ENCODE results near the gene BLTP3A.
"Not testable (repeated sequence)": the region's sequence is repeated elsewhere in the genome, so short reads cannot be mapped to it uniquely, and the experiment has no call there.

The BLTP3A gene

GRCh38 chr6:34804543-34804942 lies 12.7 kb downstream of the BLTP3A start:
- no peak for DNase-seq (ENCODE audit: low read depth in 1 of 2, low spot score in 1 of 2)
- TF ChIP-seq JUND (IDR thresholded peaks at IDR 0.05; ENCODE audit: low read depth), result no peak
- in situ Hi-C loops (cut with HindIII; ENCODE audit: low pct_unique_long_range_greater_than_20kb, low sequenced_read_pairs), result no loop called here

- in situ Hi-C loops (cut with HindIII; ENCODE audit: low pct_unique_long_range_greater_than_20kb, low sequenced_read_pairs); DNase-seq (ENCODE audit: low read depth in 1 of 2, low spot score in 1 of 2): not testable (repeated sequence)
Measured at GRCh38 chr6:34805074-34805473, 13.2 kb downstream of the BLTP3A start.

DNA sequence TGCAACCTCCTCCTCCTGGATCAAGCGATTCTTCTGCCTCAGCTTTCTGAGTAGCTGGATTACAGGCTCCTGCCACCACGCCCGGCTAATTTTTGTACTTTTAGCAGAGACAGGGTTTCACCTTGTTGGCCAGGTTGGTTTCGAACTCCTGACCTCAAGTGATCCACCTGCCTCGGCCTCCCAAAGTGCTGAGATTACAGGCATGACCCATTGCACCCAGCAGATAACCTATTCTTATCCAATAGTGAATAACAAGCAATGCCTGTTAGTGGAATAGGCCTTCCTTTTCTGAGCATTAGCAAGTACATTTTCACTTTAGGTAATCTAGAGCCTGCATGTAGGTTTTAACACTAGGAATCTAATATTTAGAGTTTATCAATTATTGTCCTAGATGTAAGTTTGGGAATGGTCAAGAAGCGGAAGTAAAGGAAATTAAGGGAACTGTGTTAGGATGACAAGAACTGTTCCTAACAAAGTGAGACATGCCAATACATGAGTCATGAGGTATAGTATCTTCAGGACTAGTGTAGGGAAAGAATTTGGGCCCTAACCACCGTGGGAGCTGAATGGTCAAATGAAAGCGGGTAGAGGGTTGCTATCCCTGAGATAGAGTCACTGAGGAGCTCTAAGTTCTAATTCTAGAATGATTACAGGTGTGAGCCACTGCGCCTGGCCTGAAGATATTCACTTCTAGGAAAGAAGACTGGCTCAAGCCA lies 15.0 kb downstream of the BLTP3A start:
- no peak for TF ChIP-seq JUND (IDR thresholded peaks at IDR 0.05; ENCODE audit: low read depth)
- in situ Hi-C loops (cut with HindIII; ENCODE audit: low pct_unique_long_range_greater_than_20kb, low sequenced_read_pairs), result no loop called here
- DNase-seq (ENCODE audit: low read depth in 1 of 2, low spot score in 1 of 2), result no peak

DNA sequence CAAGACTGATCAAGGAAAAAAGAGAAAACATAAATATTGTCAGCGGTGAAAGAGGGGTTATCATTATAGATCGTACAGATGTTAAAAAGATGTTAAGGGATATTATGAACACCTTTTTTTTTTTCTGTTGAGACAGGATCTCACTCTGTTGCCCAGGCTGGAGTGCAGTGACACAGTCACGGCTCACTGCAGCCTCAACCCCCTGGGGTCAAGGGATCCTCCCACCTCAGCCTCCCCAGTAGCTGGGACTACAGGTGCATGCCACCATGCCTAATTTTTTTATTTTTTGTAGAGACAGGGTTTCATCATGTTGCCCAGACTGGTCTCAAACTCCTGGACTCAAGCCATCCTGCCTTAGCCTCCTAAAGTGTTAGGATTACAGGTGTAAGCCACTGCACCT lies 16.6 kb downstream of the BLTP3A start:
- not testable (repeated sequence) for DNase-seq (ENCODE audit: low read depth in 1 of 2, low spot score in 1 of 2)

DNA sequence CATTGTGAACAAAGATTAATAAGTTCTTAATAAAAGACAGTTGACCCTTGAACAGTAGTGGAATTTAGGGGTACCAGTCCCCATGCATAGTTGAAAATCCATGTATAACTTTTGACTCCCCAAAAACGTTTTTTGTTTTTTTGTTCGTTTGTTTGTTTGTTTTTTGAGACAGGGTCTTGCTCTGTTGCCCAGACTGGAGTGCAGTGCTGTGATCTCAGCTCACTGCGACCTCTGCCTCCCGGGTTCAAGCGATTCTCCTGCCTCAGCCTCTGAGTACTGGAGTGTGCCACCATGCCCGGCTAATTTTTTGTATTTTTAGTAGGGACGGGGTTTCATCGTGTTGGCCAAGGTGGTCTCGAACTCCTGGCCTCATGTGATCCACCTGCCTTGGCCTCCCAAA lies 17.5 kb downstream of the BLTP3A start:
- DNase-seq (ENCODE audit: low read depth in 1 of 2, low spot score in 1 of 2); in situ Hi-C loops (cut with HindIII; ENCODE audit: low pct_unique_long_range_greater_than_20kb, low sequenced_read_pairs): not testable (repeated sequence)

More for the DNA sequence above, 16.6 kb downstream of the BLTP3A start:
- in situ Hi-C loops (cut with HindIII; ENCODE audit: low pct_unique_long_range_greater_than_20kb, low sequenced_read_pairs), result not testable (repeated sequence)

DNA sequence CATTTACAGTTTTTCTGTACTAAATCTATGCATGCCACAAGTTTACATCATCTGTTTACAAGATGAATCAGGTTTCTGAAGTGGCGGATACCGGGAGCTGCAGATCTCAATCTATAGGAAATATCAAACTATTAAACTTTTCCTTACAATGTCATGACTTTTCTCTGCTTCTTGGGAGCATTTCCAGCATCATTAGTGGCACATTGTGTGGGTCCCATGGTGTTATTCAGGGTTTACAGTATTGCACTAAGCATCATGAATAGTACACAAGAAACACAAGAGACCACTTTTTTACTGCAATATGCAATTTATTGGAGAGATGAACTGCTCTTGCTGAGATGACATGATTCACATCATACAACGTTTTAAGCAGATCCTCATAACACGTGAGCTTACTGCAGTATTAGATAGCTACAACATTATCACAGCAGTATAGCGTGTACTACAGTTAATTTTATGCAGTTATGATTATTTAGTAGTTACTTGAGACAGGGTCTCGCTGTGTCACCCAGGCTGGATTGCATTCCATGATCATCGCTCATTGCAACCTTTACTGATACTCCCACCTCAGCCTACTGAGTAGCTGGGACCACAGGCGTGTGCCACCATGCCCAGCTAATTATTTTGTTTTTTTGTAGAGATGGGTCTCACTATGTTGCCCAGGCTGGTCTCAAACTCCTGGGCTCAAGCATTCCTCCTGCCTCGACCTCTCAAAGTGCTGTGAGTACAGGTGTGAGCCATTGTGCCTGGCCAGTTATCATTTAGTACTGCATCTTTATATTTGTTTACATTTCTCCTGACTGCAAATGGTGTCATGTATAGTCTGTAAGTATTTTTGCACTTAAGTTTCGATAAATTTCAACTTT lies 18.4 kb downstream of the BLTP3A start:
- no peak for DNase-seq (ENCODE audit: low read depth in 1 of 2, low spot score in 1 of 2)
- TF ChIP-seq JUND (IDR thresholded peaks at IDR 0.05; ENCODE audit: low read depth), result no peak
- in situ Hi-C loops (cut with HindIII; ENCODE audit: low pct_unique_long_range_greater_than_20kb, low sequenced_read_pairs), result no loop called here

DNA sequence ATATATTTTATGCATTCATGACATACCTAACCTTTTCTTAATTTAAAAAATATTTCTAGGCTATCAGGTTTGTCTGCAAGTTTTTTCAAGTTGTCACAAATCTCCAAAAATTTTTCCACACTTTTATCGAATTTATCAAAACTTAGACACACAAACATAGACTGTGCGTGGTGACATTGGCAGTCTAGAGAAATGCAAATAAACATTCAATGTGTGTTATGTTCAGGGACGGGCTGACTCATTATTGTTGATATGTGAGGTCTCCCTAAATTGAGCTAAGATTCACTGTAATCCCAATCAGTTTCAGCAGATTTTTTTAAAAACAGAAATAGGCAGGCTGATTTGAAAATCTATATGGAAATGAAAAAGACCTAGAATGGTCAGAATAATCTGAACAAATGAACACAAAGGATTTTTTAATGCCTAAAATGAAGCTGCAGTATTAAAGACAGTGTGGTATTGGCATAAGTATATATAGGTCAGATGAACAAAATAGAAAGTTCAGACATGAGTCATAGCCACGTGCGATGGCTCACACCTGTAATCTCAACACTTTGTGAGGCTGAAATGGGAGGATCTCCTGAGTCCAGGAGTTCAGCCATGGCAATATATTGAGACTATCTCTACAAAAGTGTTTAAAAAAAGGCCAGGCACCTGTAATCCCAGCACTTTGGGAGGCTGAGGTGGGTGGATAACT lies 19.2 kb downstream of the BLTP3A start:
- no peak for TF ChIP-seq JUND (IDR thresholded peaks at IDR 0.05; ENCODE audit: low read depth)
- no peak for DNase-seq (ENCODE audit: low read depth in 1 of 2, low spot score in 1 of 2)
- in situ Hi-C loops (cut with HindIII; ENCODE audit: low pct_unique_long_range_greater_than_20kb, low sequenced_read_pairs), result no loop called here

DNA sequence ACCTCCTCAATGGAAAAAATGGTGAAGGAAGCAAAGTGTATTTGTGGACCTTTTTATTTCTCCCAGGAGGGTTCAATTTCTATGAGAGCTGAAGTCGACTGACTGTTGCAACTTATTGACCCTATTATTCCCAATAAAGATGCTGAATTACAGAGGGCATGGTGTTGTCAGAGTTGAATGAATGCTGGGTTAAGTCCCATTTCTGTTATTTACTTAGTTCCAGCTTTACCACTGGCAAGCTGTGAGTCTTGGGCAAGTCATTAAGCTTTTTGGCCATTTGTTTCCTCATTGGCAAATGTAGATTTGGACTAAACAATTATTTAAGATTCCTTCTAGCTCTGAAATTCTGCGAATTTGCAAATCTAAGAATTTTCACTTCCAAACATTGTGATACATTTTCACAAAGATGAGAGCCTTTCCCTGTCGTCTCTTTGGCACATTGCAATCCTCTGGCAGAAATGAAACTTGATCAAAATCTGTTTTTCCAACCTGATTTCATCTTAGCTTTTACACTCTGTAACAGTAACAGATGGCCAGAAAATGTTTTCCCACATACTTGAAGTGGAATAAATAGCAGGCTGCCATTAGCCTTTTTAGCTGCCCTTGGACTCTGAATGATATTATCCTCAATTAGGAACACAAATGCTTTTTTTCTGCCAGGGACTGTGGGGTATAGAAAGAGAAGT lies 21.3 kb downstream of the BLTP3A start:
- DNase-seq (ENCODE audit: low read depth in 1 of 2, low spot score in 1 of 2), result no peak
- in situ Hi-C loops (cut with HindIII; ENCODE audit: low pct_unique_long_range_greater_than_20kb, low sequenced_read_pairs), result no loop called here
- no peak for TF ChIP-seq JUND (IDR thresholded peaks at IDR 0.05; ENCODE audit: low read depth)

DNA sequence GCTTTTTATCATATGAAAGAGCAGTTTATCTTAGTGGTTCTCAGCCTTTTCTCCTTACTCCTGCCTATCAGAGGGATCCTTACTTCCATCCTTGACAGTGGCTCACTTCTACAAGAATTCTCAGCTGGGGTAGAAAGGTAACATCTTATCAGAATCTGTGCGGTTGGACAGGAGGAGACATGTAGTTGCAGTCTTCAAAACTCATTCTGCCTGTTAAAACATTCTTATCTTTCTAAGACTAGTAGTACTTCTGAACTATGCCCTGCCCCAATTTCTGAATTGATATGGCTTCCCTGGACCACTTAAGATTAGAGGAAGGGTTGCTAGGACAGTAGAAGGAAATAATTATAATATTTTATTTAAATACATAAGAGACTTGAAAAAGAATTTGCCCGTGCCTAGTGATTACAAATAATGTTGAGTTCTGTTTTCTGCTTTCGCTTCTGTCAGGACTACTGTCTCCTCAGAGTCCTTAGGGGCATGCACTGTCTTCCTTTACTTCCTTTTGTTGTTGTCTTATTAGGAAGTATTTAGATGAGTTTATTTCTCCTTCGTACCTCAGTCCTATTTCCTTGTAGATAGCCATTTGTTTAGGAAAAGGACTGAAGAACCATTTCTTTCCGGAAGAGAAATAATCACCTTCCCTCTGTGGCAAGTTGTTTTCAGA lies 24.9 kb downstream of the BLTP3A start:
- no peak for DNase-seq (ENCODE audit: low read depth in 1 of 2, low spot score in 1 of 2)
- in situ Hi-C loops (cut with HindIII; ENCODE audit: low pct_unique_long_range_greater_than_20kb, low sequenced_read_pairs), result no loop called here

GRCh38 chr6:34817446-34817845 lies 25.6 kb downstream of the BLTP3A start:
- in situ Hi-C loops (cut with HindIII; ENCODE audit: low pct_unique_long_range_greater_than_20kb, low sequenced_read_pairs), result no loop called here
- DNase-seq (ENCODE audit: low read depth in 1 of 2, low spot score in 1 of 2), result no peak
- TF ChIP-seq JUND (IDR thresholded peaks at IDR 0.05; ENCODE audit: low read depth), result no peak

More for the DNA sequence above, 24.9 kb downstream of the BLTP3A start:
- no peak for TF ChIP-seq JUND (IDR thresholded peaks at IDR 0.05; ENCODE audit: low read depth)

DNA sequence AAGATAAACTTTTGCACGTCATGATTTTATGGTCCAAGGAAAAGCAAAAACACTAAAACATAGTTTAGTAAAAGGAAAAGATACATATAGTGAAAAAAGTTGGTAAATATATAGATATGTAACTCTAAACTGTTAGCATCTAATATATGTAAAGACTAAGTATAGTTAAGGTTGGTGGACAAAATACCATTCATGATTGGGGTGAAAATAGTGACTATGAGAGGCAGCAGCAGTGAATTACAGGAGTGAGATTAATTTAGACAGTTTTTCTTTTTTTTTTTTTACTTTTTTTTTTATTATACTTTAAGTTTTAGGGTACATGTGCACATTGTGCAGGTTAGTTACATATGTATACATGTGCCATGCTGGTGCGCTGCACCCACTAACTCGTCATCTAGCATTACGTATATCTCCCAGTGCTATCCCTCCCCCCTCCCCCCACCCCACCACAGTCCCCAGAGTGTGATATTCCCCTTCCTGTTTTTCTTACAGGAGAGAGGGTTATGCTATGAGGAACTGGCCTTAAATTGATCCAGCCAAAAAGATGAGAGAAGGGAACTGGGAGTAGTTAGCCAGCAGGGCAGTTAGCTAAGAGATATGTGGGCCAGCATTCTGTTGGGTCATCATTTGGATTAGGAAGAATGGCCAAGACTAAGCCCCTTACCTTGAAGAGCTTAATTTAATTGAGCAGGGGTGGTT lies 27.1 kb downstream of the BLTP3A start:
- in situ Hi-C loops (cut with HindIII; ENCODE audit: low pct_unique_long_range_greater_than_20kb, low sequenced_read_pairs); DNase-seq (ENCODE audit: low read depth in 1 of 2, low spot score in 1 of 2): not testable (repeated sequence)

All from T47D (cell line).